ENCODE data around the gene CAVIN2. TPM values are rescaled to one million over a fixed set of nuclear protein-coding genes. Genes with fewer than 3 reads are reported as not detected.

CAVIN2 gene
- total RNA-seq, 2 donors from 2014 or later: not detected

GRCh38 chr2:191831410-191831994, 15.4 kb downstream of the CAVIN2 start:
- Mint-ChIP-seq H3K27ac (no peak overlapping the region), H3K36me3 (no peaks in the 10 kb centered on the region), H3K9me3 (no peaks in the 10 kb centered on the region)
- no peak for DNase-seq (ENCODE audit: low spot score in 2 of 2)
- ATAC-seq: no peak

- H3K9me3 Mint-ChIP-seq: no peaks in the 10 kb centered on the region
- DNase-seq (ENCODE audit: low spot score in 2 of 2) (no peak), ATAC-seq (no peak)
- no peak overlapping the region for H3K27ac Mint-ChIP-seq
- H3K36me3 Mint-ChIP-seq: no peaks in the 10 kb centered on the region
Measured at GRCh38 chr2:191824398-191824797, 22.5 kb downstream of the CAVIN2 start.

DNA sequence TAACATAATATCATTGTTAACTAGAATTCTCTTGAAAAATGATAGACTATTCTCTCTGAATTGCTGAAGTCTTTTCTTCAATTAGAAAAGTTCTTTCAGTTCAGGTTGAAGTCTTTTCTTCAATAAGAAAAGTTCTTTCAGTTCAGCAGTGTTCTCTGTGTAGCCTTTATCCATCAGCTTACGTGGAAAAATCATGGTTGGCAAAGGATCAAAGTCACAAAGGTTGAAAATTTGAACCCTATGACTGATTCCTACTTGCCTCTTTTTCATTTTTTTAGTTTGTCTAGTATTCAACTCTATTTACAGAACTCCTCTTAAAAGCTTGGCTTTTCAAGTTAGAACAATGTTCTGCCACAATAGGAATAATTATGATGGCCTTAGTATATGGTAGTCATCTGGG, 25.8 kb downstream of the CAVIN2 start:
- no peak overlapping the region for H3K27ac Mint-ChIP-seq

DNA sequence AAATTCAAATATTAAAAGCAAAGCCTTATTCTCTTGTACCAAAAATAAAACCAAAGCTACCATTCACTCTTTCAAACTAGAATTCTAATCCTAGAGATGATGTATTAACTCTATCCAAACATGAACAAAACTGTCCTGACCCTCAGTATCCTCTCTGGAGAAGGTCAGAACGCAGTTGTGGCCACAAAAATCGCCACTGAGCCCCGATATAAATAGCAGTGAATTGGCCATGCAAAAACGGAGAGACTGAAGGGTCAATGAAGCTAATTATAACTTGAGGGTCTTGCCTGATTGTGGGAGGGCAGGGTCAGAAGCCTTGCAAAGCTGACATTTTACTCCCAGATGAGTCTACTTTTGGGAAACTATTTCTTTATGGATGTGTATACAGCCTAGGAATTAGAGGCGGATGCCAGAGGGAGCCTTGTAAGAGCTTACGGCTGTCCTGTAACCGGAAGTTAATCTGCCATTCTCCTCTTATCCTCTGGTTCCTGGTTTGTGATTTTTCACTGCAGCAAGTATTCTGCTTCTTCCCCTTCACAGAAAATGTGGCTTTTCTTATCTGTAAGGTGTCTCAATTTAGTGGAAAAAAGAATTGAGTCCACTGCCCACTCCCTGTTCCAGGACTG, 28.1 kb downstream of the CAVIN2 start:
- H3K36me3 Mint-ChIP-seq: no peaks in the 10 kb centered on the region
- no peak for DNase-seq (ENCODE audit: low spot score in 2 of 2)

More for the DNA sequence above, 25.8 kb downstream of the CAVIN2 start:
- H3K9me3 Mint-ChIP-seq: no peaks in the 10 kb centered on the region
- no peak for DNase-seq (ENCODE audit: low spot score in 2 of 2)
- no peak for ATAC-seq
- no peaks in the 10 kb centered on the region for H3K36me3 Mint-ChIP-seq

GRCh38 chr2:191818133-191818532, 28.8 kb downstream of the CAVIN2 start:
- DNase-seq (ENCODE audit: low spot score in 2 of 2) (no peak), ATAC-seq (no peak)
- Mint-ChIP-seq H3K27ac (no peak overlapping the region), H3K9me3 (no peaks in the 10 kb centered on the region), H3K36me3 (no peaks in the 10 kb centered on the region)

More for the DNA sequence above, 28.1 kb downstream of the CAVIN2 start:
- no peak for ATAC-seq
- Mint-ChIP-seq H3K9me3 (no peaks in the 10 kb centered on the region), H3K27ac (no peak overlapping the region)

DNA sequence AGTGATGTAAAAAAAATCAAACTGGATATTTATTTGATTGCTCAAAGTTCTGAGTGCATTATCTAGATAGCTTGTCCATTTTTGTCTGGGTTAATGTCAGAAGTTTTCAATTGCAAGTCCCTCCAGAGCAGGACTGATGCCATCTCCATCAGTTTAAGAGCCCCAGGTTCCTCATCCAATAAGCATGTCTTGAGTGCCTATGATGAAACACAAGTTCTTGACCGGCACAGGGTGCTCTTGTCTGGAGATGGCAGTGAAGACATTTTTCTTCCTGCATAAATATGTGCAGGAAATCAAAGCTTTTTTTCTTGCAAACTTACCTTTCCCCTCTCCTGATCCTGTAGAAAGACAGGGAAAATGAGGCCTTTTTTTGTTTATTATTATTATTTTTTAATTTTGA, 31.9 kb downstream of the CAVIN2 start:
- ATAC-seq: no peak

GRCh38 chr2:191813943-191814342, 32.9 kb downstream of the CAVIN2 start:
- no peak for ATAC-seq
- Mint-ChIP-seq H3K27ac (no peak overlapping the region), H3K9me3 (no peaks in the 10 kb centered on the region), H3K36me3 (no peaks in the 10 kb centered on the region)
- no peak for DNase-seq (ENCODE audit: low spot score in 2 of 2)

More for the DNA sequence above, 31.9 kb downstream of the CAVIN2 start:
- H3K9me3 Mint-ChIP-seq: no peaks in the 10 kb centered on the region
- no peaks in the 10 kb centered on the region for H3K36me3 Mint-ChIP-seq
- DNase-seq (ENCODE audit: low spot score in 2 of 2): no peak
- no peak overlapping the region for H3K27ac Mint-ChIP-seq

- peak in 1 of 2 donors; percentile 36 for DNase-seq (ENCODE audit: low spot score in 2 of 2)
- Mint-ChIP-seq H3K9me3 (no peaks in the 10 kb centered on the region), H3K36me3 (no peaks in the 10 kb centered on the region), H3K27ac (no peak overlapping the region)
- ATAC-seq: peak in 1 of 2 donors; percentile 70
Measured at GRCh38 chr2:191811807-191812602, 34.9 kb downstream of the CAVIN2 start.

GRCh38 chr2:191806396-191806795, 40.5 kb downstream of the CAVIN2 start:
- ATAC-seq (no peak), DNase-seq (ENCODE audit: low spot score in 2 of 2) (no peak)
- H3K27ac Mint-ChIP-seq: no peak overlapping the region
- no peaks in the 10 kb centered on the region for H3K9me3 Mint-ChIP-seq
- H3K36me3 Mint-ChIP-seq: no peaks in the 10 kb centered on the region

DNA sequence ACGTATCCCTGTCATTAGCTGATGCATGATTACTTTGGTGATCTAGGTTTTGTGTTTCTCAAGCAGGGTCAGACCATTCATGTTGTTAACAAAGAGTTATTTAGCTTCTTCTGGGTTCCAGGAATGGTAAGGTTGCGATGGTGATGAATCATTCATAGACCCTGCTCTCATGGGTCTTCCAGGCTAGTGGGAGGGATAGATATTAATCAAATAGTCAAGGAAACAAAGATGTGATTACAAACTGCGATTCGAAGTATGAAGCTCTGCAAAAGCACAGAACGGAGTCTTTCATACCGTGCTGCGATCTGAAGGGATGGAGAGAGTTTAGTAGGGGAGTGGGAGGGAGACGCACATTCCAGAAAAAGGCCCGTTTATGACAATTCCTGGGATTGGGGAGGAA, 42.1 kb downstream of the CAVIN2 start:
- H3K9me3 Mint-ChIP-seq: no peaks in the 10 kb centered on the region
- DNase-seq (ENCODE audit: low spot score in 2 of 2) (no peak), ATAC-seq (no peak)
- H3K36me3 Mint-ChIP-seq: no peaks in the 10 kb centered on the region
- H3K27ac Mint-ChIP-seq: no peak overlapping the region

- no peak for ATAC-seq
- no peak for DNase-seq (ENCODE audit: low spot score in 2 of 2)
- H3K36me3 Mint-ChIP-seq: no peaks in the 10 kb centered on the region
- no peaks in the 10 kb centered on the region for H3K9me3 Mint-ChIP-seq
- no peak overlapping the region for H3K27ac Mint-ChIP-seq
Measured at GRCh38 chr2:191803007-191803406, 43.9 kb downstream of the CAVIN2 start.

DNA sequence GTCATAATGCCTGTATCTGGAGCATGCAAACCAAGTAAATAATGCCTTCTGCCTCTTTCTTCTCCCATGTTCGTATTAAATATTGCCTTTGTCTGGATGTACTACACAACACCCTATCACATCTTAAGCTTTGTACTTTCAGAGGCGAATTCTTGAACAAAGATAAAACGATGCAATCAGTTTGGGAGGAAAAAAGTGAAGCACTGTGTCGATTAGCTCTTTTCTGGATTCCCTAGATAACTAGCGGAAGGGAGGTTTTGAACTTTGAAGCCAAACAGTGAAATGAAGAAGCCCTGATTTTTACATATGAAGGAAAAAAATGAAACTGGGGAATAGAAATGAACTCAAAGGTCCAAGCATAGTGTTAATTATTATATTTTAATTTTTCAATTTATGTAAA, 44.7 kb downstream of the CAVIN2 start:
- Mint-ChIP-seq H3K9me3 (no peaks in the 10 kb centered on the region), H3K36me3 (no peaks in the 10 kb centered on the region), H3K27ac (no peak overlapping the region)
- DNase-seq (ENCODE audit: low spot score in 2 of 2): no peak
- ATAC-seq: no peak

DNA sequence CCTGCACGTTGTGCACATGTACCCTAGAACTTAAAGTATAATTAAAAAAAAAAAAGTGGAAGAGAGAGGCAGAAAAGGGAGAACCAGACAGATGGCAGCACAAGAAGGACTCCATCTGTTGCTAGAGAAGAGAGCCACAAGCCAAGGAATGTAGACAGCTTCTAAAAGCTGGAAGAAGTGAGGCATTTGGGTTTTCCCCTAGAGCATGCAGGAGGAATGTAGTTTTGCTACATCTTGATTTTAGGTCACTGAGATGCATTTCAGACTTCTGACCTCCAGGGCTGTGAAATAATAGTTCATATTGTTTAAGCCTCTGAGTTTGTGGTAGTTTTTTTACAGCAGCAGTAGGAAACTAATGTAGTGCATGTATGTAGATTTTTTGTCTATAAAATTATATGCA, 46.0 kb downstream of the CAVIN2 start:
- Mint-ChIP-seq H3K9me3 (no peaks in the 10 kb centered on the region), H3K36me3 (no peaks in the 10 kb centered on the region), H3K27ac (no peak overlapping the region)
- ATAC-seq (no peak), DNase-seq (ENCODE audit: low spot score in 2 of 2) (no peak)

- DNase-seq (ENCODE audit: low spot score in 2 of 2): no peak
- Mint-ChIP-seq H3K27ac (no peak overlapping the region), H3K9me3 (no peaks in the 10 kb centered on the region), H3K36me3 (no peaks in the 10 kb centered on the region)
- ATAC-seq: no peak
Measured at GRCh38 chr2:191799526-191799925, 47.4 kb downstream of the CAVIN2 start.

GRCh38 chr2:191797942-191798876, 48.7 kb downstream of the CAVIN2 start:
- DNase-seq (ENCODE audit: low spot score in 2 of 2) (no peak), ATAC-seq (no peak)
- H3K27ac Mint-ChIP-seq: no peak overlapping the region
- no peaks in the 10 kb centered on the region for H3K36me3 Mint-ChIP-seq
- no peaks in the 10 kb centered on the region for H3K9me3 Mint-ChIP-seq

DNA sequence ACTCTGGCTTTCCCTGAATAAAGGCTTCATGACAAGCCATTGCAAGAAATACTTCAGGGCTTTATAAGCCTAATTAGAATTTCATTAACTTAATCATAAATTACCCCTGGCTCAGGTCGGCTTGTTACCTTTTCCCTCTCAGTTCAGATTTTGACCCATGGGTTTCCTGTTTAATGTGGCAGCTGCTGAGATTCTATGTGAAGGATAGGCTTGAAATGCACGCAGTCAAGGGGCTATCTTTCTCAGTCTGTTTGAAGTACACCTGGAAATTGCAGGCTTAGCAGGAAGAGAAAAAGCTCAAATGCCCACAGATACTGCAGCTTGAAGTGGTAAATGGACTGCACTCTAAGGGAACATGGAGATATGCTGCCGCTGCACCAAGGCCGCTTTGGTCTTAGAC, 49.4 kb downstream of the CAVIN2 start:
- DNase-seq (ENCODE audit: low spot score in 2 of 2): no peak
- H3K9me3 Mint-ChIP-seq: no peaks in the 10 kb centered on the region
- H3K36me3 Mint-ChIP-seq: no peaks in the 10 kb centered on the region
- H3K27ac Mint-ChIP-seq: no peak overlapping the region
- no peak for ATAC-seq

DNA sequence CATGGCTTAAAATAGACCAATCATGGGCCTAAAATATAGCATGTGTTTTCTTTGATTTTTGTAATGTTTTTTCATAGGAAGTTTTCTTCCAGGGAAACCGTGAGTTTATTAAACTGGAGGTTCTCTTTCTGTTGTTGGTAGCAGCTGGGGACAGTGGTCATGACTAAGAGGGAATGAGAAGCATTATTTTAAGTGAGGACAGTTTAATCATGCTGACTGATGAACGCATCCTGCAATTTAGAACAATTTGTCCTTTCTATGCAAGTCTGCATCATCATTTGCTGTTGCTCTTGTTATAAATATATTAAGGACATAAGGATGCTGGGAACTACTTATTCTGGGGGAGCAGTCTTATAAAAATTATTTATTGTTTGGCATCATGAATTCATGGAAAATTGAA, 51.2 kb downstream of the CAVIN2 start:
- Mint-ChIP-seq H3K36me3 (no peaks in the 10 kb centered on the region), H3K9me3 (no peaks in the 10 kb centered on the region), H3K27ac (no peak overlapping the region)
- DNase-seq (ENCODE audit: low spot score in 2 of 2): no peak
- ATAC-seq: no peak
